ENCODE data around the gene ASB11.

Gene ASB11, protein sequence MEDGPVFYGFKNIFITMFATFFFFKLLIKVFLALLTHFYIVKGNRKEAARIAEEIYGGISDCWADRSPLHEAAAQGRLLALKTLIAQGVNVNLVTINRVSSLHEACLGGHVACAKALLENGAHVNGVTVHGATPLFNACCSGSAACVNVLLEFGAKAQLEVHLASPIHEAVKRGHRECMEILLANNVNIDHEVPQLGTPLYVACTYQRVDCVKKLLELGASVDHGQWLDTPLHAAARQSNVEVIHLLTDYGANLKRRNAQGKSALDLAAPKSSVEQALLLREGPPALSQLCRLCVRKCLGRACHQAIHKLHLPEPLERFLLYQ

DNA sequence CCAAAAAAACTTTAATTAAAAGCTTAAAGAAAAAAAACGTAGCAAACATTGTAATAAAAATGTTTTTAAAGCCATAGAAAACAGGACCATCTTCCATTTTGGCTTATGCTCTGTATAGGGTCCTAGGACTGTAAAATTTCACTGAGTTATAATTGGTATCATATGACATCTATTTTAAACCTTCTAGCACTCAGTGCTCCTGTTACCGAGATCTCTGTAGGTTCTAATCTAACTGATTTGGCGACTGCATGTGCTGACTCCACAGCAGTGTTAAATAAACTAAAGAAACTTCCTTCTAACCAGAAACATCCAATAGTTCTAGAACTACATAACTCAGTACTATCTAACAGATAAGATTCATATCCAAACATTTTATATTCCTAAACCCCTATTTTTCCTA lies at the start of gene ASB11:
ASB11 (minus strand) TSS at position 132 of the 400 bp plus-strand sequence; CDS start at position 97, 35 bp downstream.
- TF ChIP-seq, protein P1, sequence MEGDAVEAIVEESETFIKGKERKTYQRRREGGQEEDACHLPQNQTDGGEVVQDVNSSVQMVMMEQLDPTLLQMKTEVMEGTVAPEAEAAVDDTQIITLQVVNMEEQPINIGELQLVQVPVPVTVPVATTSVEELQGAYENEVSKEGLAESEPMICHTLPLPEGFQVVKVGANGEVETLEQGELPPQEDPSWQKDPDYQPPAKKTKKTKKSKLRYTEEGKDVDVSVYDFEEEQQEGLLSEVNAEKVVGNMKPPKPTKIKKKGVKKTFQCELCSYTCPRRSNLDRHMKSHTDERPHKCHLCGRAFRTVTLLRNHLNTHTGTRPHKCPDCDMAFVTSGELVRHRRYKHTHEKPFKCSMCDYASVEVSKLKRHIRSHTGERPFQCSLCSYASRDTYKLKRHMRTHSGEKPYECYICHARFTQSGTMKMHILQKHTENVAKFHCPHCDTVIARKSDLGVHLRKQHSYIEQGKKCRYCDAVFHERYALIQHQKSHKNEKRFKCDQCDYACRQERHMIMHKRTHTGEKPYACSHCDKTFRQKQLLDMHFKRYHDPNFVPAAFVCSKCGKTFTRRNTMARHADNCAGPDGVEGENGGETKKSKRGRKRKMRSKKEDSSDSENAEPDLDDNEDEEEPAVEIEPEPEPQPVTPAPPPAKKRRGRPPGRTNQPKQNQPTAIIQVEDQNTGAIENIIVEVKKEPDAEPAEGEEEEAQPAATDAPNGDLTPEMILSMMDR (IDR thresholded peaks at IDR 0.05; ENCODE audit: borderline replicate concordance, control extremely low read depth, extremely low read depth, insufficient read depth, missing control alignments), result no peak
- DNase-seq (ENCODE audit: low spot score), result no peak
- in situ Hi-C loops (cut with MboI; ENCODE audit: low sequenced_read_pairs, unreplicated experiment), result no loop called here

DNA sequence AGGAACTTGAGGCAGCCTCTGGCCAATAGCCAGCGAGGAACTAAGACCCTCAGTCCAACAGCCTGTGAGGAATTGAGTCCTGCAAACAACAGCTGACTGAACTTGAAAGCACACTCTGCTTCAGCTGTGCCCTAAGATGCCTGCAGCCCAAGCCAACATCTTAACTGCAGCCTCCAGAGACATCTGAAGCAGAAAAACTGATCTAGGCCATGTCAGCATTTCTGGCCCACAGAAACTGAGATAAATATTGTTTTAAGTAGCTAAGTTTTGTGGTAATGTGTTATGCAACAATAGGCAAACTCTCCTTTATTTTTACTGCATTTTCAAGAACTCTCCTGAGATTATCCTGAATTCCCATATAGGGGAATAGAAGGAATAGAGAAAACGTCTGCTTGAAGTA lies 44.3 kb upstream of the ASB11 start:
- TF ChIP-seq, protein P1 (IDR thresholded peaks at IDR 0.05; ENCODE audit: borderline replicate concordance, control extremely low read depth, extremely low read depth, insufficient read depth, missing control alignments), result no peak
- DNase-seq (ENCODE audit: low spot score), result no peak
- in situ Hi-C loops (cut with MboI; ENCODE audit: low sequenced_read_pairs, unreplicated experiment), result no loop called here

DNA sequence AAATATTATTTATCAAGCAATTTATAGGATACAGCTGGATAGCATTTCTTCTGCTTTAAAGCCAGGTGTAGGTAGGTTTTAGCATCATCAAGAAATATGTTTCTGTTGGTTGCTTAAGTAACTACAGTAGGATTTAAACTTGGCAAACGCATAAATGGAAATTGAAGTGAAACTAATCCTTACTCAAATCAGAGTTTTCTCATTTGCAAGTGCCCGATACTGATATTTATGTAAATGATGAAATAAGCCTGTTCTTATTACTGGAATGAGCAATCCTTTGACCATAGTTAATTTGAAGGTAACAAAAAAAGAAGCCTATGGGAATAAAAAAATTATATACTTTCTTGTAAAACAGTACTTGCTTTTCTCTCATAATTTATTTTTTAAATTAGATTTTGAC lies 43.1 kb upstream of the ASB11 start:
- in situ Hi-C loops (cut with MboI; ENCODE audit: low sequenced_read_pairs, unreplicated experiment), result no loop called here
- no peak for DNase-seq (ENCODE audit: low spot score)
- TF ChIP-seq, protein P1 (IDR thresholded peaks at IDR 0.05; ENCODE audit: borderline replicate concordance, control extremely low read depth, extremely low read depth, insufficient read depth, missing control alignments), result no peak

DNA sequence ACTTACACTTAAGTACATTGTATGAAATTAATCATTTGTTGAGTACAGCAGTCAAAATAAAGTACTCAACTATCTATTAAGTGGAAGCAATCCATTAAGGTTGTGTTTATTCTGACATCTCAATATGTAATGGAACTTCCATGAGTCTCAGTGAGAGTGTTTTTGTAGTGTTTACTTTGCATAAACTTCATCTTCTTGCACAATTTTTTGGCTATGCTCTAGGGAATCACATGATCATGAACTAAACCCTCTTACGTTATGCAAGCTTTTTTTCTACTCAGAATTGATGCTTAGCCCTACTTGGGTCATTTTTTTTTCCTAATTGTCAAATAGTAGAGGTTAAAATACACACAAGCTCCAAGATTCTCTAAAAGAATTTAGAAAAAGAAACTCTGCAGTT lies 41.0 kb upstream of the ASB11 start:
- TF ChIP-seq, protein P1 (IDR thresholded peaks at IDR 0.05; ENCODE audit: borderline replicate concordance, control extremely low read depth, extremely low read depth, insufficient read depth, missing control alignments), result no peak
- no peak for DNase-seq (ENCODE audit: low spot score)
- in situ Hi-C loops (cut with MboI; ENCODE audit: low sequenced_read_pairs, unreplicated experiment), result no loop called here

DNA sequence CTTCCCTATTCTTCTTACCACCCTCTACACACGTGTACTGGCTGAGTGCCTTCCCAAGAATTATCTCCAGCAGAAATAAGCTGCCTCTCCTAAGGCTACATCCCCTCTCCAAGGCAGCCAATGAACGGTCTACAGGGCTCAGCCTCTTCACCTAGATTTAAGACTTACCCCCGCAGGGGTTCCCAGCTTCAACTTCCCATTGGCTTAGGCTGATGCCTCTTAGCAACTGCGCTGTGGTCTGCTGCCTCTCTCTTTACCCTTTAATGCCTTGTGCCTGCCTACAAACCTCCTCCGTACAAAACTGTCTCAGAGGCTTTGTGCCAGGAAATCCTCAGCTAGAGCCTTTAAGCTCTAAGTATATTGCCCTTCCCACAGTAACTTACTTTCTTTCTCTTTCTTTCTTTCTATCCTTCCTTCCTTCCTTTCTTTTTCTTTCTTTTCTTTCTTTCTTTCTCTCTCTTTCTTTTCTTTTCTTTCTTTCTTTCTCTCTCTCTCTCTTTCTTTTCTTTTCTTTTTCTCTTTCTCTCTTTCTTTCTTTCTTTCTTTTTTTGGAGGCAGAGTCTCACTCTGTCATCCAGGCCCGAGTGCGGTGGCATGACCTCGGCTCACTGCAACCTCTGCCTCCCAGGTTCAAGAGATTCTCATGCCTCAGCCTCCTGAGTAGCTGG lies 35.0 kb upstream of the ASB11 start:
- in situ Hi-C loops (cut with MboI; ENCODE audit: low sequenced_read_pairs, unreplicated experiment), result no loop called here
- DNase-seq (ENCODE audit: low spot score), result no peak
- TF ChIP-seq, protein P1 (IDR thresholded peaks at IDR 0.05; ENCODE audit: borderline replicate concordance, control extremely low read depth, extremely low read depth, insufficient read depth, missing control alignments), result no peak

DNA sequence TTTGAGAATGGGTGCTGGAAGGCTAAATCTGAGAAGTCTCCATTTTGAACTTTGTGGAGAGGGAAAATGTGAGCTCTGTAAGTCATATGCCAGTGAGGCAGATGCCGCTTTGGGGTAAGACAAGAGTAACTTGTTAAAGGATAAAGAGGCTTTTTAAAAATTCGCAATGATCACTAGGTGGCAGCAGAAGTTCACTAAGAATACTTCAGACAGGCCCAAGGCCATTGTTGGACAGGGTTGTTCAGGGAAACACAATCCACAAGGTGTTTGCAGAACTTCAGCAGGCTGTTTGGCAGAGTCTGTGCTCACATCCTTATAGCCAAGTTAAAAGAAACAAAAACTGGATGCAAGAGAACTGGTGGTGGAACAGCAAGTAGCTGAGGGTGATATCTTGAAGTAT lies 33.6 kb upstream of the ASB11 start:
- TF ChIP-seq, protein P1 (IDR thresholded peaks at IDR 0.05; ENCODE audit: borderline replicate concordance, control extremely low read depth, extremely low read depth, insufficient read depth, missing control alignments), result peak; percentile 40
- peak; percentile 35 for DNase-seq (ENCODE audit: low spot score)
- in situ Hi-C loops (cut with MboI; ENCODE audit: low sequenced_read_pairs, unreplicated experiment), result loop anchor here (10.0 kb wide), 2 partner anchors 126 to 226 kb away; no protein-coding TSS in a partner anchor

Measured in GM13976 (cell line).